Heart left ventricle (tissue), 13 donors: Measurements from ENCODE around the gene MTMR1.

ENCODE experiments used
- CTCF ChIP-seq, 12 donors: fragments of 200-600 bp; sonication (generic) in 4 of 12; IDR thresholded peaks; one replicate each; pipeline versions ENCODE4 v1.5.0 to v1.8.0; 2018 to 2022; ENCODE audit warnings: antibody characterized with exemption in 12 of 12, mild to moderate bottlenecking in 5 of 12
- POLR2A ChIP-seq, 2 donors: fragments of 450-650 bp; IDR thresholded peaks; one replicate each; pipeline ENCODE4 v1.6.1; 2017; ENCODE audit warnings: antibody characterized with exemption in 2 of 2, mild to moderate bottlenecking in 2 of 2, moderate library complexity in 2 of 2
- donor health status: ischemic (EF 13 %, LVEDD 7.1; RV severe dilation, severe dysfunction).
- donor health status: DM: no; HTN: yes; CAD: no.
- donor health status: DM: no; HTN: no; CAD: no.
- donor health status: ischemic (EF 25% LVEDD 6.9; RV normal size, moderate dysfunction).
- donor health status: ischemic (EF 25% LVEDD 5.7; RV mildly dilated, moderate dysfunction).
- donor health status: ischemic (EF 35%, LVEDD 5.7; RV mildly dilated, moderate dysfunction).
- donor health status: nonischemic (EF 11% LVEDD 7.7; RV severe dilation, severe dysfunction).
- donor health status: DM: yes; HTN: yes; CAD: no.
- donor health status: PGD.
- donor health status: ischemic (EF 29% LVEDD 5.4; RV normal size, mild dysfunction).
- donor health status: nonischemic (EF 23%, LVEDD 6.1; RV moderate dilation, normal function).

GRCh38 chrX:150700107-150700506, 6.9 kb downstream of the MTMR1 start:
- TF ChIP-seq POLR2A (IDR thresholded peaks at IDR 0.05) (no peak), CTCF (IDR thresholded peaks at IDR 0.05) (no peak)
